ENCODE measurements around the gene GAS2L3.
A peak's percentile ranks its signal among the peaks of the same experiment; 100 is the strongest.
"Not testable (repeated sequence)": the region's sequence is repeated elsewhere in the genome, so short reads cannot be mapped to it uniquely, and the experiment has no call there.

The GAS2L3 gene

GRCh38 chr12:100572184-100572583 lies 1.3 kb upstream of the GAS2L3 start:
- DNase-seq (ENCODE audit: insufficient read length, low spot score) (no peak), FAIRE-seq (no peak)

GRCh38 chr12:100574187-100575074 lies 947 bp downstream of the GAS2L3 start:
- peak; percentile 54 for FAIRE-seq
- no peak for DNase-seq (ENCODE audit: insufficient read length, low spot score)

- no peak for DNase-seq (ENCODE audit: insufficient read length, low spot score)
- FAIRE-seq: no peak
Measured at GRCh38 chr12:100576331-100577036, 3.0 kb downstream of the GAS2L3 start.

- FAIRE-seq: no peak
- DNase-seq (ENCODE audit: insufficient read length, low spot score): no peak
Measured at GRCh38 chr12:100578923-100579322, 5.4 kb downstream of the GAS2L3 start.

GRCh38 chr12:100579844-100580243 lies 6.4 kb downstream of the GAS2L3 start:
- FAIRE-seq (no peak), DNase-seq (ENCODE audit: insufficient read length, low spot score) (no peak)

- DNase-seq (ENCODE audit: insufficient read length, low spot score): no peak
- FAIRE-seq: no peak
Measured at GRCh38 chr12:100584256-100584655, 10.8 kb downstream of the GAS2L3 start.

GRCh38 chr12:100591979-100592378 lies 18.5 kb downstream of the GAS2L3 start:
- no peak for DNase-seq (ENCODE audit: insufficient read length, low spot score)
- peak; percentile 64 for FAIRE-seq

- FAIRE-seq (no peak), DNase-seq (ENCODE audit: insufficient read length, low spot score) (no peak)
Measured at GRCh38 chr12:100593490-100593889, 20.0 kb downstream of the GAS2L3 start.

- FAIRE-seq (no peak), DNase-seq (ENCODE audit: insufficient read length, low spot score) (no peak)
Measured at GRCh38 chr12:100601626-100602025, 28.1 kb downstream of the GAS2L3 start.

- not testable (repeated sequence) for FAIRE-seq; DNase-seq (ENCODE audit: insufficient read length, low spot score)
Measured at GRCh38 chr12:100602997-100603396, 29.5 kb downstream of the GAS2L3 start.

- no peak for FAIRE-seq
Measured at GRCh38 chr12:100608776-100609175, 35.3 kb downstream of the GAS2L3 start.

GRCh38 chr12:100610666-100611430 lies 37.4 kb downstream of the GAS2L3 start:
- DNase-seq (ENCODE audit: insufficient read length, low spot score) (no peak), FAIRE-seq (no peak)

More at GRCh38 chr12:100608776-100609175, 35.3 kb downstream of the GAS2L3 start:
- DNase-seq (ENCODE audit: insufficient read length, low spot score): no peak

GRCh38 chr12:100612606-100613005 lies 39.1 kb downstream of the GAS2L3 start:
- FAIRE-seq: no peak
- DNase-seq (ENCODE audit: insufficient read length, low spot score): no peak

- DNase-seq (ENCODE audit: insufficient read length, low spot score) (no peak), FAIRE-seq (no peak)
Measured at GRCh38 chr12:100624571-100624970, 51.1 kb downstream of the GAS2L3 start.

- FAIRE-seq (no peak), DNase-seq (ENCODE audit: insufficient read length, low spot score) (no peak)
Measured at GRCh38 chr12:100632445-100632892, 59.0 kb downstream of the GAS2L3 start.

- not testable (repeated sequence) for DNase-seq (ENCODE audit: insufficient read length, low spot score); FAIRE-seq
Measured at GRCh38 chr12:100633082-100633785, 59.8 kb downstream of the GAS2L3 start.

GRCh38 chr12:100643246-100643645 lies 69.8 kb downstream of the GAS2L3 start:
- FAIRE-seq (no peak), DNase-seq (ENCODE audit: insufficient read length, low spot score) (no peak)

- DNase-seq (ENCODE audit: insufficient read length, low spot score): no peak
- FAIRE-seq: no peak
Measured at GRCh38 chr12:100646896-100647295, 73.4 kb downstream of the GAS2L3 start.

GRCh38 chr12:100651108-100651507 lies 77.6 kb downstream of the GAS2L3 start:
- FAIRE-seq: no peak
- no peak for DNase-seq (ENCODE audit: insufficient read length, low spot score)

GRCh38 chr12:100651694-100652093 lies 78.2 kb downstream of the GAS2L3 start:
- no peak for FAIRE-seq
- no peak for DNase-seq (ENCODE audit: insufficient read length, low spot score)
